Activated naive CD8-positive, alpha-beta T cell treated with anti-CD3 and anti-CD28 coated beads for 36 hours (primary cell): Measurements from ENCODE around the gene IQCF5. TPM values are rescaled to one million over a fixed set of nuclear protein-coding genes. Genes with fewer than 3 reads are reported as not detected.
"Not testable (repeated sequence)": the region's sequence is repeated elsewhere in the genome, so short reads cannot be mapped to it uniquely, and the experiment has no call there.

Source experiments
- DNase-seq: peaks from one replicate; pipeline ENCODE4 v3.0.0; 2021
- H3K27ac Mint-ChIP-seq: one replicate; pipeline ENCODE4 v1.8.0; 2022; ENCODE audit warnings: mild to moderate bottlenecking, moderate library complexity, mixed read lengths
- H3K27me3 Mint-ChIP-seq: one replicate; pipeline ENCODE4 v1.8.0; 2022; ENCODE audit warnings: mild to moderate bottlenecking, mixed read lengths
- H3K36me3 Mint-ChIP-seq: one replicate; pipeline ENCODE4 v1.8.0; 2021; ENCODE audit warnings: mild to moderate bottlenecking, mixed read lengths
- H3K4me1 Mint-ChIP-seq: one replicate; pipeline ENCODE4 v1.8.0; 2021; ENCODE audit warnings: mixed read lengths
- H3K4me3 Mint-ChIP-seq: one replicate; pipeline ENCODE4 v1.8.0; 2022; ENCODE audit warnings: mild to moderate bottlenecking, moderate library complexity, mixed read lengths
- H3K9me3 Mint-ChIP-seq: one replicate; pipeline ENCODE4 v1.8.0; 2022; ENCODE audit warnings: mixed read lengths
- total RNA-seq, 2 experiments: library from RNA; stranded (reverse); gene quantifications; one replicate each; pipeline ENCODE4 v1.2.3, GENCODE V29; 2021

Gene IQCF5
- not detected for total RNA-seq

GRCh38 chr3:51875501-51875900 is at the start of gene IQCF5:
Gene IQCF5 (minus strand): TSS chr3:51875601. CDS start chr3:51875531, 70 bp downstream.
- Mint-ChIP-seq H3K27ac (no peak within 1 kb of the TSS), H3K4me1 (no peaks in the 10 kb centered on the region), H3K27me3 (peaks cover 20% of the 10 kb centered on the region), H3K9me3 (no peaks in the 10 kb centered on the region), H3K36me3 (no peaks in the 10 kb centered on the region), H3K4me3 (no peak within 1 kb of the TSS)
- no peak for DNase-seq

GRCh38 chr3:51921081-51921578 is 45.7 kb upstream of the IQCF5 start:
- Mint-ChIP-seq H3K27me3 (peaks cover 9% of the 10 kb centered on the region), H3K27ac (no peak overlapping the region), H3K9me3 (no peaks in the 10 kb centered on the region), H3K4me1 (no peaks in the 10 kb centered on the region), H3K36me3 (no peaks in the 10 kb centered on the region), H3K4me3 (no peak overlapping the region)
- DNase-seq: no peak

- H3K27ac Mint-ChIP-seq: no peak overlapping the region
- H3K4me1 Mint-ChIP-seq: no peaks in the 10 kb centered on the region
- peaks cover 9% of the 10 kb centered on the region for H3K27me3 Mint-ChIP-seq
- no peaks in the 10 kb centered on the region for H3K36me3 Mint-ChIP-seq
- no peak overlapping the region for H3K4me3 Mint-ChIP-seq
- DNase-seq: no peak
- no peaks in the 10 kb centered on the region for H3K9me3 Mint-ChIP-seq
Measured at GRCh38 chr3:51916418-51916817, 41.0 kb upstream of the IQCF5 start.

- Mint-ChIP-seq H3K27ac (no peak overlapping the region), H3K4me3 (no peak overlapping the region), H3K9me3 (peaks cover 19% of the 10 kb centered on the region), H3K36me3 (peaks cover 3% of the 10 kb centered on the region), H3K27me3 (peaks cover 8% of the 10 kb centered on the region), H3K4me1 (no peaks in the 10 kb centered on the region)
- DNase-seq: no peak
Measured at GRCh38 chr3:51908026-51908425, 32.6 kb upstream of the IQCF5 start.

GRCh38 chr3:51904034-51904823 is 28.8 kb upstream of the IQCF5 start:
- H3K4me3 Mint-ChIP-seq: no peak overlapping the region
- DNase-seq: no peak
- H3K4me1 Mint-ChIP-seq: peaks cover 7% of the 10 kb centered on the region
- peaks cover 18% of the 10 kb centered on the region for H3K9me3 Mint-ChIP-seq
- H3K36me3 Mint-ChIP-seq: peaks cover 3% of the 10 kb centered on the region
- peaks cover 21% of the 10 kb centered on the region for H3K27me3 Mint-ChIP-seq
- no peak overlapping the region for H3K27ac Mint-ChIP-seq

GRCh38 chr3:51902361-51902760 is 27.0 kb upstream of the IQCF5 start:
- H3K4me1 Mint-ChIP-seq, H3K27ac Mint-ChIP-seq, H3K9me3 Mint-ChIP-seq, H3K4me3 Mint-ChIP-seq, DNase-seq, H3K36me3 Mint-ChIP-seq: not testable (repeated sequence)
- peaks cover 25% of the 10 kb centered on the region for H3K27me3 Mint-ChIP-seq

GRCh38 chr3:51900043-51900442 is 24.6 kb upstream of the IQCF5 start:
- not testable (repeated sequence) for H3K4me3 Mint-ChIP-seq, H3K9me3 Mint-ChIP-seq, H3K27ac Mint-ChIP-seq, H3K36me3 Mint-ChIP-seq, H3K4me1 Mint-ChIP-seq, DNase-seq
- H3K27me3 Mint-ChIP-seq: peaks cover 38% of the 10 kb centered on the region

GRCh38 chr3:51897391-51897790 is 22.0 kb upstream of the IQCF5 start:
- peaks cover 36% of the 10 kb centered on the region for H3K27me3 Mint-ChIP-seq
- H3K9me3 Mint-ChIP-seq: no peaks in the 10 kb centered on the region
- no peaks in the 10 kb centered on the region for H3K36me3 Mint-ChIP-seq
- peaks cover 7% of the 10 kb centered on the region for H3K4me1 Mint-ChIP-seq
- DNase-seq: no peak
- no peak overlapping the region for H3K27ac Mint-ChIP-seq
- no peak overlapping the region for H3K4me3 Mint-ChIP-seq

GRCh38 chr3:51896607-51897305 is 21.4 kb upstream of the IQCF5 start:
- Mint-ChIP-seq H3K4me3 (no peak overlapping the region), H3K9me3 (no peaks in the 10 kb centered on the region), H3K4me1 (peaks cover 8% of the 10 kb centered on the region), H3K36me3 (no peaks in the 10 kb centered on the region), H3K27ac (no peak overlapping the region), H3K27me3 (peaks cover 32% of the 10 kb centered on the region)
- no peak for DNase-seq

GRCh38 chr3:51894939-51895338 is 19.5 kb upstream of the IQCF5 start:
- Mint-ChIP-seq H3K27me3 (peaks cover 23% of the 10 kb centered on the region), H3K36me3 (no peaks in the 10 kb centered on the region), H3K27ac (no peak overlapping the region), H3K4me3 (no peak overlapping the region), H3K4me1 (peaks cover 6% of the 10 kb centered on the region), H3K9me3 (no peaks in the 10 kb centered on the region)
- no peak for DNase-seq

- DNase-seq: no peak
- Mint-ChIP-seq H3K4me3 (no peak overlapping the region), H3K27me3 (peaks cover 23% of the 10 kb centered on the region), H3K9me3 (no peaks in the 10 kb centered on the region), H3K4me1 (peaks cover 4% of the 10 kb centered on the region), H3K36me3 (no peaks in the 10 kb centered on the region), H3K27ac (no peak overlapping the region)
Measured at GRCh38 chr3:51894391-51894790, 19.0 kb upstream of the IQCF5 start.

GRCh38 chr3:51891242-51892039 is 16.0 kb upstream of the IQCF5 start:
- H3K4me3 Mint-ChIP-seq: no peak overlapping the region
- H3K36me3 Mint-ChIP-seq: no peaks in the 10 kb centered on the region
- peaks cover 12% of the 10 kb centered on the region for H3K27me3 Mint-ChIP-seq
- no peak for DNase-seq
- H3K4me1 Mint-ChIP-seq: peaks cover 4% of the 10 kb centered on the region
- H3K27ac Mint-ChIP-seq: no peak overlapping the region
- H3K9me3 Mint-ChIP-seq: no peaks in the 10 kb centered on the region

GRCh38 chr3:51888463-51889105 is 13.2 kb upstream of the IQCF5 start:
- Mint-ChIP-seq H3K36me3 (no peaks in the 10 kb centered on the region), H3K27ac (no peak overlapping the region), H3K4me1 (peaks cover 4% of the 10 kb centered on the region), H3K4me3 (no peak overlapping the region), H3K27me3 (peaks cover 3% of the 10 kb centered on the region), H3K9me3 (no peaks in the 10 kb centered on the region)
- no peak for DNase-seq

GRCh38 chr3:51887620-51888019 is 12.2 kb upstream of the IQCF5 start:
- H3K36me3 Mint-ChIP-seq: no peaks in the 10 kb centered on the region
- no peaks in the 10 kb centered on the region for H3K9me3 Mint-ChIP-seq
- peaks cover 3% of the 10 kb centered on the region for H3K27me3 Mint-ChIP-seq
- H3K4me3 Mint-ChIP-seq: no peak overlapping the region
- H3K4me1 Mint-ChIP-seq: peaks cover 4% of the 10 kb centered on the region
- DNase-seq: no peak
- H3K27ac Mint-ChIP-seq: no peak overlapping the region

GRCh38 chr3:51886447-51886846 is 11.0 kb upstream of the IQCF5 start:
- H3K4me3 Mint-ChIP-seq: no peak overlapping the region
- no peaks in the 10 kb centered on the region for H3K9me3 Mint-ChIP-seq
- H3K27ac Mint-ChIP-seq: no peak overlapping the region
- H3K36me3 Mint-ChIP-seq: no peaks in the 10 kb centered on the region
- no peak for DNase-seq
- peaks cover 7% of the 10 kb centered on the region for H3K27me3 Mint-ChIP-seq
- peaks cover 2% of the 10 kb centered on the region for H3K4me1 Mint-ChIP-seq
